DND-41 (cell line): ENCODE data around the gene LIMK2.

ENCODE experiments used
- ATAC-seq: fragments of 200-7000 bp; cut with Tn5 transposase; 3 replicates; pipeline ENCODE4 v1.9.1; 2021; ENCODE audit warnings: low read depth; ENCODE audit not compliant: insufficient read depth
- DNase-seq: peaks from one replicate; pipeline ENCODE4 v3.0.0-alpha.2; 2020
- H2AFZ ChIP-seq: 2 replicates; pipeline ENCODE4 v1.6.0; 2012; ENCODE audit warnings: low read depth, low read length
- H3K27ac ChIP-seq: 2 replicates; pipeline ENCODE4 v1.5.1; 2012; ENCODE audit warnings: low read length, inconsistent platforms
- H3K27me3 ChIP-seq: fragments of 200-600 bp; sonication (generic); 2 replicates; pipeline ENCODE4 v1.6.0; 2012; ENCODE audit warnings: low read length, mild to moderate bottlenecking, inconsistent platforms; ENCODE audit not compliant: insufficient read depth, poor library complexity
- H3K36me3 ChIP-seq: 2 replicates; pipeline ENCODE4 v1.5.1; 2012; ENCODE audit warnings: low read length, inconsistent platforms; ENCODE audit not compliant: insufficient read depth
- H3K4me1 ChIP-seq: 2 replicates; pipeline ENCODE4 v1.5.1; 2012; ENCODE audit warnings: mild to moderate bottlenecking, low read length; ENCODE audit not compliant: insufficient read depth
- H3K4me2 ChIP-seq: 2 replicates; pipeline ENCODE4 v1.6.0; 2012; ENCODE audit warnings: mild to moderate bottlenecking, moderate library complexity, low read length, inconsistent platforms; ENCODE audit not compliant: insufficient read depth
- H3K4me3 ChIP-seq, 2 experiments: fragments of 200-600 bp in 1 of 2; shearing (Covaris generic) in 1 of 2; 2 replicates each; pipeline ENCODE4 v1.5.1; 2012 to 2016; ENCODE audit warnings: inconsistent platforms in 2 of 2, low read length in 2 of 2, mild to moderate bottlenecking in 2 of 2, low read depth in 1 of 2, moderate library complexity in 1 of 2
- H3K79me2 ChIP-seq: 2 replicates; pipeline ENCODE4 v1.6.0; 2012; ENCODE audit warnings: low read length, inconsistent platforms; ENCODE audit not compliant: insufficient read depth
- H3K9ac ChIP-seq: 2 replicates; pipeline ENCODE4 v1.6.0; 2012; ENCODE audit warnings: low read depth, mild to moderate bottlenecking, inconsistent platforms, low read length, moderate library complexity
- H3K9me3 ChIP-seq: 2 replicates; pipeline ENCODE4 v1.5.1; 2012; ENCODE audit warnings: low read length, moderate library complexity, mild to moderate bottlenecking, inconsistent platforms; ENCODE audit not compliant: insufficient read depth, severe bottlenecking
- H4K20me1 ChIP-seq: 2 replicates; pipeline ENCODE4 v1.6.0; 2012; ENCODE audit warnings: low read length; ENCODE audit not compliant: insufficient read depth
- CTCF ChIP-seq: IDR thresholded peaks from 2 replicates; pipeline ENCODE4 v1.5.1; 2012; ENCODE audit warnings: borderline replicate concordance, low read length, moderate library complexity, mild to moderate bottlenecking; ENCODE audit not compliant: poor library complexity, severe bottlenecking; ENCODE audit errors: extremely low read depth
- EZH2 ChIP-seq: IDR thresholded peaks from 3 replicates; pipeline ENCODE4 v1.6.1; 2012; ENCODE audit warnings: borderline replicate concordance, low read depth, mild to moderate bottlenecking, moderate library complexity, low read length, inconsistent platforms; ENCODE audit not compliant: severe bottlenecking

LIMK2 gene

GRCh38 chr22:31262312-31263133 is 50.4 kb downstream of the LIMK2 start:
- Histone ChIP-seq H3K79me2 (no peaks in the 10 kb centered on the region), H3K9me3 (no peaks in the 10 kb centered on the region), H3K27me3 (no peaks in the 10 kb centered on the region), H3K27ac (no peak overlapping the region), H3K36me3 (peaks cover 69% of the 10 kb centered on the region), H4K20me1 (no peaks in the 10 kb centered on the region; the same call in 1 of the 2 replicates), H3K4me3 (no peak overlapping the region), H3K4me1 (no peaks in the 10 kb centered on the region), H3K9ac (no peak overlapping the region), H3K4me2 (no peak overlapping the region), H2AFZ (no peak overlapping the region)
- DNase-seq: no peak
- ATAC-seq: no peak
- no peak for TF ChIP-seq EZH2
- no peak for TF ChIP-seq CTCF

- no peaks in the 10 kb centered on the region; the same call in 1 of the 2 replicates for H4K20me1 ChIP-seq
- TF ChIP-seq CTCF: no peak
- no peak for TF ChIP-seq EZH2
- H3K36me3 ChIP-seq: peaks cover 69% of the 10 kb centered on the region
Observed at GRCh38 chr22:31263896-31264640, 52.0 kb downstream of the LIMK2 start.

GRCh38 chr22:31268281-31268680 is 56.2 kb downstream of the LIMK2 start:
- no peaks in the 10 kb centered on the region; the same call in 1 of the 2 replicates for H4K20me1 ChIP-seq
- no peaks in the 10 kb centered on the region for H3K4me1 ChIP-seq
- peaks cover 60% of the 10 kb centered on the region for H3K36me3 ChIP-seq
- no peaks in the 10 kb centered on the region for H3K79me2 ChIP-seq
- DNase-seq (no peak), ATAC-seq (no peak)
- H2AFZ ChIP-seq: no peak overlapping the region
- H3K9me3 ChIP-seq: no peaks in the 10 kb centered on the region
- H3K27me3 ChIP-seq: no peaks in the 10 kb centered on the region
- no peak overlapping the region for H3K27ac ChIP-seq
- no peak overlapping the region for H3K4me3 ChIP-seq
- no peak overlapping the region for H3K9ac ChIP-seq
- H3K4me2 ChIP-seq: no peak overlapping the region
- TF ChIP-seq EZH2: no peak
- TF ChIP-seq CTCF: no peak

More at GRCh38 chr22:31263896-31264640, 52.0 kb downstream of the LIMK2 start:
- Histone ChIP-seq H3K27ac (no peak overlapping the region), H3K79me2 (no peaks in the 10 kb centered on the region), H3K4me1 (no peaks in the 10 kb centered on the region), H3K9me3 (no peaks in the 10 kb centered on the region), H3K27me3 (no peaks in the 10 kb centered on the region), H3K4me3 (no peak overlapping the region), H3K4me2 (no peak overlapping the region), H2AFZ (no peak overlapping the region), H3K9ac (no peak overlapping the region)
- ATAC-seq: no peak
- DNase-seq: no peak
